HepG2 (cell line): Measurements from ENCODE around the gene FARSB.

ENCODE experiments used
- CCAR2 ChIP-seq: fragments of 200-400 bp; formaldehyde crosslinking; optimal IDR thresholded peaks from 2 replicates; pipeline ENCODE3; 2018; ENCODE audit warnings: low read depth, mild to moderate bottlenecking, low read length, moderate library complexity
- GABPA ChIP-seq, 2 experiments: IDR thresholded peaks; 2 replicates each; pipeline ENCODE4 v1.6.1; 2011 to 2016; ENCODE audit warnings: low read depth in 2 of 2, low read length in 1 of 2, missing biosample characterization in 1 of 2, missing genetic modification characterization in 1 of 2
- NFIC ChIP-seq: IDR thresholded peaks from 2 replicates; pipeline ENCODE4 v1.6.1; 2012; ENCODE audit warnings: mild to moderate bottlenecking, low read length, inconsistent platforms
- POLR2A ChIP-seq, 2 experiments: IDR thresholded peaks; 2 replicates each; pipeline ENCODE4 v1.6.1; 2011; ENCODE audit warnings: low read depth in 2 of 2, low read length in 2 of 2, mild to moderate bottlenecking in 1 of 2, moderate library complexity in 1 of 2; ENCODE audit not compliant: insufficient read depth in 1 of 2
- SMAD3 ChIP-seq: sonication (generic); formaldehyde crosslinking; IDR thresholded peaks from 2 replicates; pipeline ENCODE4 v1.4.0; 2020; ENCODE audit warnings: missing genetic modification reagents
- ZNF354B ChIP-seq: sonication (generic); formaldehyde crosslinking; IDR thresholded peaks from 2 replicates; pipeline ENCODE4 v1.8.0; 2022; ENCODE audit warnings: mild to moderate bottlenecking, missing genetic modification reagents
- TF ChIP-seq, protein P1 (sequence below): sonication (generic); formaldehyde crosslinking; IDR thresholded peaks from 2 replicates; pipeline ENCODE4 v1.5.0; 2020; ENCODE audit warnings: mild to moderate bottlenecking, missing genetic modification reagents, moderate library complexity
- TF ChIP-seq, protein P2 (sequence below): IDR thresholded peaks from 2 replicates; pipeline ENCODE4 v1.6.1; 2012; ENCODE audit warnings: inconsistent platforms
- TF ChIP-seq, protein P3 (sequence below): sonication (generic); formaldehyde crosslinking; IDR thresholded peaks from 2 replicates; pipeline ENCODE4 v1.9.0; 2021; ENCODE audit warnings: missing genetic modification reagents, mild to moderate bottlenecking, borderline replicate concordance
- TF ChIP-seq, protein P4 (sequence below): sonication (generic); formaldehyde crosslinking; conservative IDR thresholded peaks from 2 replicates; pipeline ENCODE4 v1.4.0; 2020; ENCODE audit warnings: missing genetic modification reagents

DNA sequence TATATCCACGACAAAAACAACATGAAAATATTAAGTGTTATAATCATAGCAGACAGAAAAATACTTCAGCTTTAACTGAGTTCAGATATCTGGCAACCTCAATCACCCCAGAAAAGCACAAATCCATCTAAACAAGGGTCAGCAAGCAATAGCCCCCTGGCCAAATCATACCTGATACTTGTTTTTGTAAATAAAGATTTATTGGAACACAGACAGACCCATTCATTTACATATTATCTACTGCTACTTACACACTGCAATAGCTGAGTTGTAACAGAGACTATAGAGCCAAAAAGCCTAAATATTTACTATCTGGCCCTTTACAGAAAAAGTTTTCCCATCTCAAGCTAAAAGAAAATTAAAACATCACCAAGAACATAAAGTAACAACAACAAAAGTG, 12.8 kb downstream of the FARSB start:
- no peak for TF ChIP-seq POLR2A (IDR thresholded peaks at IDR 0.05; ENCODE audit: insufficient read depth in 1 of 2, low read depth in 2 of 2, low read length in 2 of 2)
- TF ChIP-seq NFIC: no peak
- TF ChIP-seq ZNF354B (CRISPR knock-in tag): no peak
- TF ChIP-seq, protein P1, sequence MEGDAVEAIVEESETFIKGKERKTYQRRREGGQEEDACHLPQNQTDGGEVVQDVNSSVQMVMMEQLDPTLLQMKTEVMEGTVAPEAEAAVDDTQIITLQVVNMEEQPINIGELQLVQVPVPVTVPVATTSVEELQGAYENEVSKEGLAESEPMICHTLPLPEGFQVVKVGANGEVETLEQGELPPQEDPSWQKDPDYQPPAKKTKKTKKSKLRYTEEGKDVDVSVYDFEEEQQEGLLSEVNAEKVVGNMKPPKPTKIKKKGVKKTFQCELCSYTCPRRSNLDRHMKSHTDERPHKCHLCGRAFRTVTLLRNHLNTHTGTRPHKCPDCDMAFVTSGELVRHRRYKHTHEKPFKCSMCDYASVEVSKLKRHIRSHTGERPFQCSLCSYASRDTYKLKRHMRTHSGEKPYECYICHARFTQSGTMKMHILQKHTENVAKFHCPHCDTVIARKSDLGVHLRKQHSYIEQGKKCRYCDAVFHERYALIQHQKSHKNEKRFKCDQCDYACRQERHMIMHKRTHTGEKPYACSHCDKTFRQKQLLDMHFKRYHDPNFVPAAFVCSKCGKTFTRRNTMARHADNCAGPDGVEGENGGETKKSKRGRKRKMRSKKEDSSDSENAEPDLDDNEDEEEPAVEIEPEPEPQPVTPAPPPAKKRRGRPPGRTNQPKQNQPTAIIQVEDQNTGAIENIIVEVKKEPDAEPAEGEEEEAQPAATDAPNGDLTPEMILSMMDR (CRISPR knock-in tag): no peak
- no peak for TF ChIP-seq GABPA (IDR thresholded peaks at IDR 0.05; ENCODE audit: low read depth, low read length)
- no peak for TF ChIP-seq GABPA (CRISPR knock-in tag; IDR thresholded peaks at IDR 0.05; ENCODE audit: low read depth)
- no peak for TF ChIP-seq CCAR2
- TF ChIP-seq, protein P2, sequence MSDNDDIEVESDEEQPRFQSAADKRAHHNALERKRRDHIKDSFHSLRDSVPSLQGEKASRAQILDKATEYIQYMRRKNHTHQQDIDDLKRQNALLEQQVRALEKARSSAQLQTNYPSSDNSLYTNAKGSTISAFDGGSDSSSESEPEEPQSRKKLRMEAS: no peak
- no peak for TF ChIP-seq SMAD3
- TF ChIP-seq, protein P3, sequence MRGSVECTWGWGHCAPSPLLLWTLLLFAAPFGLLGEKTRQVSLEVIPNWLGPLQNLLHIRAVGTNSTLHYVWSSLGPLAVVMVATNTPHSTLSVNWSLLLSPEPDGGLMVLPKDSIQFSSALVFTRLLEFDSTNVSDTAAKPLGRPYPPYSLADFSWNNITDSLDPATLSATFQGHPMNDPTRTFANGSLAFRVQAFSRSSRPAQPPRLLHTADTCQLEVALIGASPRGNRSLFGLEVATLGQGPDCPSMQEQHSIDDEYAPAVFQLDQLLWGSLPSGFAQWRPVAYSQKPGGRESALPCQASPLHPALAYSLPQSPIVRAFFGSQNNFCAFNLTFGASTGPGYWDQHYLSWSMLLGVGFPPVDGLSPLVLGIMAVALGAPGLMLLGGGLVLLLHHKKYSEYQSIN (CRISPR knock-in tag): no peak
- TF ChIP-seq, protein P4, sequence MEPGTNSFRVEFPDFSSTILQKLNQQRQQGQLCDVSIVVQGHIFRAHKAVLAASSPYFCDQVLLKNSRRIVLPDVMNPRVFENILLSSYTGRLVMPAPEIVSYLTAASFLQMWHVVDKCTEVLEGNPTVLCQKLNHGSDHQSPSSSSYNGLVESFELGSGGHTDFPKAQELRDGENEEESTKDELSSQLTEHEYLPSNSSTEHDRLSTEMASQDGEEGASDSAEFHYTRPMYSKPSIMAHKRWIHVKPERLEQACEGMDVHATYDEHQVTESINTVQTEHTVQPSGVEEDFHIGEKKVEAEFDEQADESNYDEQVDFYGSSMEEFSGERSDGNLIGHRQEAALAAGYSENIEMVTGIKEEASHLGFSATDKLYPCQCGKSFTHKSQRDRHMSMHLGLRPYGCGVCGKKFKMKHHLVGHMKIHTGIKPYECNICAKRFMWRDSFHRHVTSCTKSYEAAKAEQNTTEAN (CRISPR knock-in tag): no peak
